NT2/D1 (cell line): ENCODE measurements around the gene LMBR1L.

Experiments
- SUZ12 ChIP-seq: IDR thresholded peaks from 2 replicates; pipeline ENCODE4 v1.6.1; 2011; ENCODE audit not compliant: insufficient read length, insufficient read depth; ENCODE audit errors: extremely low read depth
- YY1 ChIP-seq: IDR thresholded peaks from 2 replicates; pipeline ENCODE4 v1.6.1; 2011; ENCODE audit not compliant: insufficient read length, insufficient read depth
- ZNF274 ChIP-seq: IDR thresholded peaks from 2 replicates; pipeline ENCODE4 v1.6.1; 2011; ENCODE audit warnings: mild to moderate bottlenecking, low read depth, low read length

DNA sequence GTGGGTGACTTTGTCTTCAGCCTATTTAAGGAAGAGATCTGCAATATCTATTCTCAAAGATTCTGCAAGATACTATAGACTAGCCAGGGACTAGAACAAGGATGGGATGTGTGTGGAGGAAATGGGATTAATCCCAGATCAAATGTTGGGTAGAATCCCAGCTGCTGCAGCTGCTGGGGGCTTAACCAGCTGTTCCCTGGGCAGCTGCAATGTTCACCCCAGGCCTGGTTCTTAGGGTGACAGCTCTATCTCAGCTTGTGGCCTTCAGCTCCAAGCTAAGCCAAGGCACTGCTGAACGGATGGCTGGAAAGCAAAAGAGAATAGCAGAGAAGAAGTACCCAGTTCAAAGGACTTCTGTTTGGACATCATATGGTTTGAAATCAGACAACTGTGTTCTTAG is 30.9 kb downstream of the LMBR1L start:
- TF ChIP-seq YY1 = no peak
- TF ChIP-seq SUZ12 = no peak
- no peak for TF ChIP-seq ZNF274
